Tibial nerve (tissue), 4 donors: Measurements from ENCODE around the gene TRMT1.

Source experiments
- EP300 ChIP-seq, 2 donors: sonication (generic); formaldehyde crosslinking; IDR thresholded peaks; one replicate each; pipeline ENCODE4 v1.6.1; 2017; ENCODE audit warnings: antibody characterized with exemption in 2 of 2, mild to moderate bottlenecking in 1 of 2
- TF ChIP-seq, protein P1 (sequence below), 5 experiments: fragments of 200-600 bp in 3 of 5; fragments of 450-650 bp in 2 of 5; sonication (generic) in 3 of 5; IDR thresholded peaks; one replicate each; pipeline ENCODE4 v1.5.1; 2016 to 2019; ENCODE audit warnings: antibody characterized with exemption in 5 of 5, mild to moderate bottlenecking in 3 of 5, moderate library complexity in 2 of 5

DNA sequence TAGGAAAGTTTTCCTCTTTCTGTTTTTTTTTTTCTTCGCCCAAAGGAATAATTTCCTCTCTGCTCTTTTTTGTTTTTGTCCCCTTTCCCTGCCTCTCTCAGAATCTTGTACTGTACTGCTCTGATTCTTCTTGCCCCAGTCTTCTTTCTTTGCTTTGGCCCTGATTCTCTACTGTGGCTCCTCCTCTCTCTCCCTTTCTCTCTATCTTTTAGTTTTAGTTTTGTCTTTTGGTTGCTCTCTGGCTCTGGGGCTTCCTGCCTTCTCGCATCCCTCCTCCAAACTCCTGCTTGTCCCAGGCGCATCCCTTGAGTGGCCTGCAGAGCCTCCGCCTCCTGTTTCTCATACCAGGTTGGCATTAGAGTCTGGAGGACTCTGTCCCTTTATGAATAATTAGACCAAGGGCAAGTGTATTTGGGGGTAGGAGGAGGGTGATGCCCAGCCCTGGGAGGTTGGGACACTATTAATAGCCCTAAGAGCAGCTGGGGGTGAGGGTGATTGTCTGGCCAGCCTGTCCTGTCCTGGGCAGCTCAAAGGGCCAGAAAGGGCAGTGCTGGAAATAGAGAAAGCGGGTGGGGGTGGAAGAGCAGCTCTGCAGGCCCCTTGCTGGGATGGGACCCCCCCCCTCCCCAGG is 53.0 kb downstream of the TRMT1 start:
- TF ChIP-seq EP300 (IDR thresholded peaks at IDR 0.05), result no peak
- TF ChIP-seq, protein P1, sequence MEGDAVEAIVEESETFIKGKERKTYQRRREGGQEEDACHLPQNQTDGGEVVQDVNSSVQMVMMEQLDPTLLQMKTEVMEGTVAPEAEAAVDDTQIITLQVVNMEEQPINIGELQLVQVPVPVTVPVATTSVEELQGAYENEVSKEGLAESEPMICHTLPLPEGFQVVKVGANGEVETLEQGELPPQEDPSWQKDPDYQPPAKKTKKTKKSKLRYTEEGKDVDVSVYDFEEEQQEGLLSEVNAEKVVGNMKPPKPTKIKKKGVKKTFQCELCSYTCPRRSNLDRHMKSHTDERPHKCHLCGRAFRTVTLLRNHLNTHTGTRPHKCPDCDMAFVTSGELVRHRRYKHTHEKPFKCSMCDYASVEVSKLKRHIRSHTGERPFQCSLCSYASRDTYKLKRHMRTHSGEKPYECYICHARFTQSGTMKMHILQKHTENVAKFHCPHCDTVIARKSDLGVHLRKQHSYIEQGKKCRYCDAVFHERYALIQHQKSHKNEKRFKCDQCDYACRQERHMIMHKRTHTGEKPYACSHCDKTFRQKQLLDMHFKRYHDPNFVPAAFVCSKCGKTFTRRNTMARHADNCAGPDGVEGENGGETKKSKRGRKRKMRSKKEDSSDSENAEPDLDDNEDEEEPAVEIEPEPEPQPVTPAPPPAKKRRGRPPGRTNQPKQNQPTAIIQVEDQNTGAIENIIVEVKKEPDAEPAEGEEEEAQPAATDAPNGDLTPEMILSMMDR (IDR thresholded peaks at IDR 0.05), result no peak
